ENCODE data around the gene RAB7A. TPM values are rescaled to one million over a fixed set of nuclear protein-coding genes. Genes with fewer than 3 reads are reported as not detected.

The RAB7A gene
- total RNA-seq, 4 donors from 2014 or later, result 45.0 to 121 (median 101) TPM

DNA sequence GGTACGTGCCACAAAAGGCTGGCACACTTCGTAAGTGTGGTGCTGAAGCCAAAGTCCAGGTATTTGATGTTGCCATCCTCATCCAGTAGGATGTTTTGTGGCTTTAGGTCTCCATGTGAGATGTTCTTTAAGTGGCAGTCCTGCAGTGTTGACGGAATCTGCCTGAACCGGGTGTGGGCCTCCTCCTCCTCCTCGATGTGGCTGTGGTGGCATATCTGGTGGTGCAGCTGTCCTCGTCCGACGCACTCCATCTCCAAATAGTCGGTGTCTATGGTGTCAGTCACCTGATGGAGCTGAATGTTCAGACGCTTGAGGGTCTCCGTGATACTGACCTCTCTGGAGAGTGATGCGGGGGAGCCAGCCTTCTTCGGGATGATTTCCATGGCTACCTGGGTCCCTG is 123.0 kb downstream of the RAB7A start:
- DNase-seq, result no peak
- Histone ChIP-seq H3K9me3 (peaks cover 0 to 3% of the 10 kb centered on the region in 2 donors), H3K4me3 (no peak overlapping the region), H3K27me3 (no peaks in the 10 kb centered on the region), H3K4me1 (peaks cover 3 to 16% (median 13%) of the 10 kb centered on the region in 4 donors), H3K36me3 (no peaks in the 10 kb centered on the region), H3K27ac (no peak overlapping the region)
- 92% methylated on average over 13 of the region's 13 CpGs; no CpG with 5 or more reads in 1 of the 2 donors for WGBS, 2 donors (ENCODE audit: low coverage in 1 of 2)
- intact Hi-C loops (cut with DNase I; ENCODE audit: low total_unique reads), result no loop called here
- TF ChIP-seq POLR2AphosphoS5 (IDR thresholded peaks at IDR 0.05), result no peak
- in situ Hi-C loops (cut with MboI; ENCODE audit: low pct_ligation_motif_present in 1 of 4, low pct_unique_long_range_greater_than_20kb in 1 of 4, low sequenced_read_pairs in 3 of 4), result no loop called here

DNA sequence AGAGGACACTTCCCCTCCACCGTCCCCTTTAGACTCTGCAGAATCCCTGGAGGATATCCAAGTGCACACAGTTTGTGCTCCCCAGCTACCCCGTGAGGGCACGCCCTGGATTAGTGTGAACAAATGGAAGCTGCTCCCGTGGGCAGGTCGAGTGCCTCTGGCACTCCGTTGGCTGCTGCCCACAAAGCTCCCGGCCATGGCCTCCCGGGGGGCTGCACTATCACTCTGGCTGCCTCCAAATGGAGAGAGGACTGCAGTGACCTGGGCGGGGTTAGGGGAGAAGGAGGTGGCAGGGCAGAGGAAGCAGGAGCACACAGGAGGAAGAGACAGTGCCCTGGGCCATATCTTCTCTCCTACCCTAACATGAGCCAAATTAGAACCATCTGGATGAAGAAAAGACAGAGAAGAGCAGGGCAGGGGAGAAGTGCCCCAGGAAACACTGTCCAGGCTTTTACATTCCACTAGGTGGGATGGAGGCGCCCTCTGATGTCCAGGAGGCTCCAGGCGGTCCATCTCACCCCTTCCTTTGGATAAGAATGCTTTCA is 124.0 kb downstream of the RAB7A start:
- no peaks in the 10 kb centered on the region for H3K27me3 ChIP-seq
- no peaks in the 10 kb centered on the region for H3K36me3 ChIP-seq
- no peak for DNase-seq
- H3K9me3 ChIP-seq, result peaks cover 7 to 14% of the 10 kb centered on the region in 2 donors
- intact Hi-C loops (cut with DNase I; ENCODE audit: low total_unique reads) (no loop called here), in situ Hi-C loops (cut with MboI; ENCODE audit: low pct_ligation_motif_present in 1 of 4, low pct_unique_long_range_greater_than_20kb in 1 of 4, low sequenced_read_pairs in 3 of 4) (no loop called here)
- TF ChIP-seq POLR2A (IDR thresholded peaks at IDR 0.05) (no peak), EP300 (IDR thresholded peaks at IDR 0.05; ENCODE audit: low read depth) (no peak), POLR2AphosphoS5 (IDR thresholded peaks at IDR 0.05) (no peak)
- TF ChIP-seq, protein P1, sequence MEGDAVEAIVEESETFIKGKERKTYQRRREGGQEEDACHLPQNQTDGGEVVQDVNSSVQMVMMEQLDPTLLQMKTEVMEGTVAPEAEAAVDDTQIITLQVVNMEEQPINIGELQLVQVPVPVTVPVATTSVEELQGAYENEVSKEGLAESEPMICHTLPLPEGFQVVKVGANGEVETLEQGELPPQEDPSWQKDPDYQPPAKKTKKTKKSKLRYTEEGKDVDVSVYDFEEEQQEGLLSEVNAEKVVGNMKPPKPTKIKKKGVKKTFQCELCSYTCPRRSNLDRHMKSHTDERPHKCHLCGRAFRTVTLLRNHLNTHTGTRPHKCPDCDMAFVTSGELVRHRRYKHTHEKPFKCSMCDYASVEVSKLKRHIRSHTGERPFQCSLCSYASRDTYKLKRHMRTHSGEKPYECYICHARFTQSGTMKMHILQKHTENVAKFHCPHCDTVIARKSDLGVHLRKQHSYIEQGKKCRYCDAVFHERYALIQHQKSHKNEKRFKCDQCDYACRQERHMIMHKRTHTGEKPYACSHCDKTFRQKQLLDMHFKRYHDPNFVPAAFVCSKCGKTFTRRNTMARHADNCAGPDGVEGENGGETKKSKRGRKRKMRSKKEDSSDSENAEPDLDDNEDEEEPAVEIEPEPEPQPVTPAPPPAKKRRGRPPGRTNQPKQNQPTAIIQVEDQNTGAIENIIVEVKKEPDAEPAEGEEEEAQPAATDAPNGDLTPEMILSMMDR (IDR thresholded peaks at IDR 0.05), result no peak
- peaks cover 3 to 16% (median 13%) of the 10 kb centered on the region in 4 donors for H3K4me1 ChIP-seq
- no peak overlapping the region for H3K4me3 ChIP-seq
- WGBS, 2 donors (ENCODE audit: low coverage in 1 of 2), result 55% methylated on average over 11 of the region's 11 CpGs; no CpG with 5 or more reads in 1 of the 2 donors
- no peak overlapping the region for H3K27ac ChIP-seq

DNA sequence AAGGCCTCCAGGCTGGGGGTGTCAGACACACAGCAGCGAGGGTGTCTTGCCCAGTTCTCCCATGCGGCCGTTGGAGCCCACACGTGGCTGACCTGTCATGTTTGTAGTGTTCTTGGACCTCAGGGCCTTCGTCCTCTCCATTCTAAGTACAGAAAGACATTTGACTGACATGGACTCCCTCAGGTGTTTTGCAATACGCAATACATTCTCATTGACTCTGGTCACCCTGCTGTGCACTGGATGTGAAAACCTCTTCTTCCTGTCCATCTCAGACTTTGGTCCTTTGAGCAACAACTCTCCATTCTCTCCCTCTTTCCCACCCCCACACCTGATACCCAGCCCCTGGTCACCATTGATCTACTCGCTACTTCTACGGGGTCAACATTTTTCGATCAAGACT is 124.6 kb downstream of the RAB7A start:
- 91 to 96% methylated on average over 3 to 9 of the region's 9 CpGs for WGBS, 2 donors (ENCODE audit: low coverage in 1 of 2)
- no peak overlapping the region for H3K4me3 ChIP-seq
- no peak overlapping the region for H3K27ac ChIP-seq
- H3K9me3 ChIP-seq, result peaks cover 7 to 19% of the 10 kb centered on the region in 2 donors
- TF ChIP-seq, protein P1 (IDR thresholded peaks at IDR 0.05), result no peak
- no peak for TF ChIP-seq POLR2A (IDR thresholded peaks at IDR 0.05)
- peaks cover 1 to 11% (median 9%) of the 10 kb centered on the region in 4 donors for H3K4me1 ChIP-seq
- no peaks in the 10 kb centered on the region for H3K27me3 ChIP-seq
- in situ Hi-C loops (cut with MboI; ENCODE audit: low pct_ligation_motif_present in 1 of 4, low pct_unique_long_range_greater_than_20kb in 1 of 4, low sequenced_read_pairs in 3 of 4) (no loop called here), intact Hi-C loops (cut with DNase I; ENCODE audit: low total_unique reads) (no loop called here)
- no peaks in the 10 kb centered on the region for H3K36me3 ChIP-seq
- no peak for DNase-seq

DNA sequence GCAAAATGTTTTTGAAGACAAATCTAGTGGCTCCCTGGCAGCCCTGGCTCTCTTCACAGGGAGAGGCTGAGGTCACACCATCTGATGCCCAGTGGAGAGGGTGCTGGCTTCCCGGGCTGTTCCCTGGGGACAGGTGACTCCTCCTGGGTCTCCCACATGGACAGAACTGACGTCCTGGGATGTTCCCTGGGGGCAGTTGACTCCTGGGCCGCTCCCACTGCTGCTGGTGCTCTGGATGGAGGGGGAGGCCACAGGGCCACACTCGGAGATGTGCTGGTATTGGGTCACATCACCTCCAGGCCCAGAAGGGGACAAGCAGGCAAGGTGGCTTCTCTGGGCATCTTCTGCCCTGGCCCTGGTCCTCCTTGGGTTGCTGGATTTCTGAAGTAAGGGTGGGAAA is 125.6 kb downstream of the RAB7A start:
- H3K9me3 ChIP-seq, result peaks cover 7 to 19% of the 10 kb centered on the region in 2 donors
- H3K36me3 ChIP-seq, result no peaks in the 10 kb centered on the region
- H3K4me1 ChIP-seq, result peaks cover 0 to under 1% (median 0%) of the 10 kb centered on the region in 4 donors
- no peaks in the 10 kb centered on the region for H3K27me3 ChIP-seq
- DNase-seq, result no peak
- TF ChIP-seq EP300 (IDR thresholded peaks at IDR 0.05; ENCODE audit: low read depth), result no peak
- TF ChIP-seq POLR2AphosphoS5 (IDR thresholded peaks at IDR 0.05), result no peak
- TF ChIP-seq POLR2A (IDR thresholded peaks at IDR 0.05), result no peak
- TF ChIP-seq, protein P1 (IDR thresholded peaks at IDR 0.05), result no peak
- H3K27ac ChIP-seq, result no peak overlapping the region
- 94 to 100% methylated on average over 1 to 2 of the region's 4 CpGs for WGBS, 2 donors (ENCODE audit: low coverage in 1 of 2)
- in situ Hi-C loops (cut with MboI; ENCODE audit: low pct_ligation_motif_present in 1 of 4, low pct_unique_long_range_greater_than_20kb in 1 of 4, low sequenced_read_pairs in 3 of 4) (no loop called here), intact Hi-C loops (cut with DNase I; ENCODE audit: low total_unique reads) (no loop called here)
- H3K4me3 ChIP-seq, result no peak overlapping the region

DNA sequence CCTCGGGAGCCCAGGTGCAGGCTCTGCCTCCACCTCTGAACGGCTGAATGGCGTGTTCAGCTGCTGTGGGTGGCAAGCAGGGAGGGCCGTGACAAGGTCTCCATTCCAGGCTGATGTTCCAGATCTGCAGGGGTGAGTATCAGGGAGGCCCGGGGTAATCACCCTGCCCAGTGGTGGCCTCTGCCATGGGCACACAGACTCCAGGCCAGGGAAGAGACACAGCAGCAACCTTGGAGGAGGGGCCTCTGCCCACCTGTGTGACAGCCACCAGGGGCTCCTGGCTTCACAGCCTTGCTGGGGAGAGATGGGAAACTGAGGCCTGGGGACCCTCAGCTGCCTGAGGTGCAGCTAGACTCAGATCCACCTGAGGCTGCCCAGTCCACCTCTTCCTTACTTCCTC is 127.8 kb downstream of the RAB7A start:
- intact Hi-C loops (cut with DNase I; ENCODE audit: low total_unique reads), result no loop called here
- 93% methylated on average over 5 of the region's 5 CpGs; no CpG with 5 or more reads in 1 of the 2 donors for WGBS, 2 donors (ENCODE audit: low coverage in 1 of 2)
- H3K27me3 ChIP-seq, result no peaks in the 10 kb centered on the region
- H3K4me1 ChIP-seq, result no peaks in the 10 kb centered on the region
- TF ChIP-seq, protein P1 (IDR thresholded peaks at IDR 0.05), result no peak
- TF ChIP-seq EP300 (IDR thresholded peaks at IDR 0.05; ENCODE audit: low read depth) (no peak), POLR2AphosphoS5 (IDR thresholded peaks at IDR 0.05) (no peak), POLR2A (IDR thresholded peaks at IDR 0.05) (no peak)
- no peaks in the 10 kb centered on the region for H3K36me3 ChIP-seq
- DNase-seq, result no peak
- H3K4me3 ChIP-seq, result no peak overlapping the region
- peaks cover 16 to 21% of the 10 kb centered on the region in 2 donors for H3K9me3 ChIP-seq
- in situ Hi-C loops (cut with MboI; ENCODE audit: low pct_ligation_motif_present in 1 of 4, low pct_unique_long_range_greater_than_20kb in 1 of 4, low sequenced_read_pairs in 3 of 4), result no loop called here
- H3K27ac ChIP-seq, result no peak overlapping the region
